Measurements from ENCODE around the gene ENTPD2. TPM values are rescaled to one million over a fixed set of nuclear protein-coding genes. Genes with fewer than 3 reads are reported as not detected.

The ENTPD2 gene
- total and polyA plus RNA-seq, 2 experiments from 2014 or later: 1.8 to 1.9 TPM

- Histone ChIP-seq H3F3A (replicated peaks; ENCODE audit: low read depth) (peaks cover 13% of the 10 kb centered on the region; the same call in 1 of the 2 replicates), H3K36me3 (ENCODE audit: insufficient read depth) (no peaks in the 10 kb centered on the region; the same call in 1 of the 2 replicates), H3K9me2 (ENCODE audit: insufficient read depth) (no peaks in the 10 kb centered on the region), H3K79me2 (replicated peaks; ENCODE audit: insufficient read depth) (peaks cover 10% of the 10 kb centered on the region; the same call in 1 of the 2 replicates), H3K27ac (ENCODE audit: low read depth) (no peak overlapping the region), H3K4me1 (ENCODE audit: insufficient read depth) (peaks cover 18% of the 10 kb centered on the region; the same call in 1 of the 2 replicates), H3K27me3 (ENCODE audit: insufficient read depth) (0 out of 2 replicates have a peak, but pooled peaks cover 8% of the 10 kb centered on the region), H3K4me2 (peak overlapping the region; percentile 85; the same call in 1 of the 2 replicates), H3K4me3 (peak overlapping the region; percentile 71; the same call in 1 of the 2 replicates), H4K20me1 (replicated peaks; ENCODE audit: insufficient read depth) (peaks cover 11% of the 10 kb centered on the region; the same call in 1 of the 2 replicates), H2AFZ (no peak overlapping the region)
- peak; percentile 64 for ATAC-seq
- TF ChIP-seq POLR2AphosphoS5 (IDR thresholded peaks at IDR 0.05; ENCODE audit: low read depth) (no peak), EZH2phosphoT487 (IDR thresholded peaks at IDR 0.05; ENCODE audit: unreplicated experiment) (no peak), ZNF114 (CRISPR knock-in tag; IDR thresholded peaks at IDR 0.05) (no peak), NANOG (IDR thresholded peaks at IDR 0.05; ENCODE audit: borderline replicate concordance) (no peak), CREB1 (CRISPR knock-in tag; IDR thresholded peaks at IDR 0.05; ENCODE audit: low read depth) (0 out of 2 replicates have a peak, but pooled peaks have one; percentile 22), ZNF462 (CRISPR knock-in tag; IDR thresholded peaks at IDR 0.05) (no peak), CTCF (conservative IDR thresholded peaks at IDR 0.05; ENCODE audit: low read depth in 2 of 2) (peak; percentile 66 to 79)
- Mint-ChIP-seq H3K27me3 (ENCODE audit: insufficient read depth, low read depth, poor library complexity) (peaks cover 8% of the 10 kb centered on the region), H3K4me1 (peaks cover 19% of the 10 kb centered on the region), H3K9me3 (no peaks in the 10 kb centered on the region; the same call in 2 of the 3 replicates), H3K36me3 (ENCODE audit: low read depth) (no peaks in the 10 kb centered on the region; the same call in 1 of the 3 replicates), H3K4me3 (peak overlapping the region; percentile 53), H3K27ac (0 out of 2 replicates have a peak overlapping the region, but pooled peaks have one; percentile 43)
- DNase-seq (ENCODE audit: low spot score): peak; percentile 90
These were observed 14.1 kb upstream of the ENTPD2 start for GRCh38 chr9:137067860-137068538.
